Stimulated activated CD4-positive, alpha-beta T cell treated with anti-CD3 and anti-CD28 coated beads, TNF-alpha, amount 100 ng/mL, for 4 hours (primary cell): ENCODE measurements around the gene RNF11.
"Not testable (repeated sequence)": the region's sequence is repeated elsewhere in the genome, so short reads cannot be mapped to it uniquely, and the experiment has no call there.

ENCODE experiments used
- DNase-seq, 3 experiments: peaks; one replicate each; pipeline ENCODE4 v3.0.0-alpha.2; 2020; ENCODE audit warnings: low read depth in 3 of 3

The RNF11 gene

GRCh38 chr1:51235673-51236530 is at the start of gene RNF11:
RNF11 (plus strand) TSS chr1:51236273; CDS start chr1:51236757, 484 bp downstream.
- peak; percentile 83 to 86 (median 84) for DNase-seq

DNA sequence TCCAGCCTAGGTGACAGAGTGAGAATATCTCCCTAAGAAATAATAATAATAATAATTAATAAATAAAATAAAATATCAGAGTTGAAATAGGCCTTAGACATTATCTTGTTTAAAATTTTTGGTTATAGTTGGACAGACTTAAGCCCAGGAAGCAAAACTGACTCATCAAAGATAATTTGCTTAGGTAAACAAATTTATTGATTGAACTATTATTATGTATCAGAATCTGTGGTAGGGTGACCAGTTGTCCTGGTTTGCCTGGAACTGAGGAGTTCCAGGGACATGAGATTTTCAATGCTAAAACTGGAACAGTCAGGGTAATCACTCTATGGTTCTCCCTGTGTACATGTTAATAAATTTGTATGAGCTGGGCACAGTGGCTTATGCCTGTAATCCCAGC is 47.8 kb upstream of the RNF11 start:
- DNase-seq = no peak

DNA sequence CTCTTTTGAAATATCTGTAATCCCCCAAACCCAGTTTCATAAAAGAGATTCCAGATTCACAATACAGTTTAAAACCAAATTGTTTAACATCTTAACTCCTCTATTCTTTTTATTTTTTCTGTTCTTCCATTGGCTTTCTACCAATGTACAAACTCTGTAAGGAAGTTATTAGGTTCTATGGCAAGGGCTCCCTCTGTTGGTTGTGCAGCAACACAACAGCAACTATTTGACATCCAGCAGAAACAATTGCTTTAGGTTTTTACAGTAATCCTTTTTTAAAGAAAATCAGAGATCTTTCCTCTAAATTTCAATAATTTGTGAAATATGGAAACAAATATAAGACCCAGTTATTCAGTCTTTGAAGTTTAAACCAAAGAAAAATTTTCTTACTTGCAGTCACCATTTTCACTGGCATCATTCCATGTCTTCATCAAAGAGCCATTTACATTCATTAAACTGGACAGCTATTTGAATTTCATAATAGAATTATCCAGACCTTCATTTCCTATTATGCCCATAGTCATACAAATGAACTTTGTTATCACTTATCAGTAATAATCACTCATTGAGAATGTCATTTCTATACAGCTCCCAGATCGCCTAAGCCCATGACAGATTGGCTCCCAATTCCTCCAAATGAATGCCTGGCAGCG is 46.5 kb upstream of the RNF11 start:
- DNase-seq = peak in 1 of 3 experiments; percentile 25

DNA sequence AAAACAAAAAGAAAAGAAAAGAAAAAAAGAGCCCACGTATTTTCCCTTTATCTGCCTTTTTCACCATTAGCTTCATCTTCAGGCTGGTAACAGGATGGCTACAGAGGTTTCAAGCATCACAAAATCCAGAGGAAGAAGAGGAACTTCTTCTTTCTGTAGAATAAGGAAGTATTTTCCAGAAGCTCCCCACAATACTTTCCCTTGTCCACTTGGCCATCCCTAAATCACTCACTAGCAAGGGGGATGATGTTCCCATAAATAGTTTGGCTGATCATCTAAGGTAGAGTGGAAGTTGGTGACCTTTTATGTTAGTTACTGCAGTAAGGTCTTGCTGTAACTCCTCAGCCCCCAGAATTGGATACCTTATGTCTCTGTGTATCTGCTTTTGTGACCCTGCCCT is 45.1 kb upstream of the RNF11 start:
- DNase-seq = no peak

- DNase-seq = peak; percentile 4 to 19 (median 7)
Observed at GRCh38 chr1:51192213-51192843, 43.7 kb upstream of the RNF11 start.

- no peak for DNase-seq
Observed at GRCh38 chr1:51193564-51193963, 42.5 kb upstream of the RNF11 start.

- no peak for DNase-seq
Observed at GRCh38 chr1:51203121-51203873, 32.8 kb upstream of the RNF11 start.

GRCh38 chr1:51203874-51204245 is 32.2 kb upstream of the RNF11 start:
- DNase-seq = no peak

- no peak for DNase-seq
Observed at GRCh38 chr1:51210055-51210454, 26.0 kb upstream of the RNF11 start.

GRCh38 chr1:51210676-51211075 is 25.4 kb upstream of the RNF11 start:
- DNase-seq = no peak

- DNase-seq = no peak
Observed at GRCh38 chr1:51214615-51215131, 21.4 kb upstream of the RNF11 start.

GRCh38 chr1:51215169-51215568 is 20.9 kb upstream of the RNF11 start:
- no peak for DNase-seq

GRCh38 chr1:51216631-51217030 is 19.4 kb upstream of the RNF11 start:
- no peak for DNase-seq

GRCh38 chr1:51217101-51217500 is 19.0 kb upstream of the RNF11 start:
- no peak for DNase-seq

- no peak for DNase-seq
Observed at GRCh38 chr1:51218570-51218969, 17.5 kb upstream of the RNF11 start.

- DNase-seq = no peak
Observed at GRCh38 chr1:51219022-51219421, 17.1 kb upstream of the RNF11 start.

GRCh38 chr1:51221529-51221928 is 14.5 kb upstream of the RNF11 start:
- not testable (repeated sequence) for DNase-seq

DNA sequence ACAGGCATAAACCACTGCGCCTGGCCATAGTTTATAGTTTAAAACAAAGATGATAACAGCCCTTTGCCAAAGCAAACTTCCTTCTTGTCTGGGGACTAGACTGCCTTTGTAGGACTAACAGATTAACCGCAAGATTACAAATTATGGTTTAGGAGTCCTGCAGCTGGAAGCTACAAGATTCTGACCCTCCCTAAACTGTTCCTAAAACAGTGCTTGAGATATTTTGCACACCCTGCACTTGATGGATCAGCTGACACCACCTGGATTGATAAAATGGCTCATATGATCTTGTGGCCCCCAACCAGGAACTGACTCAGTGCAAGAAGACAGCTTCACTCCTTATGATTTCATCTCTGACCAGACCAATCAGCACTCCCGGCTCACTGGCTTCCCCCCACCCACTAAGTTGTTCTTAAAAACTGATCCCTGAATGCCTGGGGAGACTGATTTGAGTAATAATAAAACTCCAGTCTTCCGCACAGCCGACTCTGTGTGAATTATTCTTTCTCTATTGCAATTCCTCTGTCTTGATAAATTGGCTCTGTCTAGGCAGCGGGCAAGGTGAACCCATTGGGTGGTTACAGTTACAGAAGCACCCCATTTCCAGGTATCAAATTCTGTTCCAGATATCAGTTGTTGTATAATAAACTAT is 13.8 kb upstream of the RNF11 start:
- no peak for DNase-seq

DNA sequence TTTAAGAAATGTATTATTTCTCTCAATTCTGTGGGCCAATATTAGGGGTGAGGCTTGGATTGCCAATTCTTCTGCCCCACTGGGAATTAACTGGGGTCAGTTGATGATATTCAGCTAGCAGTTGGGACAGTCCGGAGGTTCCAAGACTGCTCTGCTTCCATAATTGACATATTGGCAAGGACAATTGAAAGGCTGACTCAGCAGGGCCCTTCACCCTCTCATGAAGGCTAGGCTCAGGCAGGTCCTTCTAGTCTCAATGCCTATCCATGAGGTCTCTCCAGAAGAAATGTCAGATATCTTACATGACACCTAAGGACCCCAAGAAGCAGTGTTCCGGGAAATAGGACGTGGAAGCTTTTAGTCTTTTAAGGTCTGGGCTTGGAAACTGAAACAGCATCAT is 13.3 kb upstream of the RNF11 start:
- DNase-seq = no peak

GRCh38 chr1:51224255-51224654 is 11.8 kb upstream of the RNF11 start:
- no peak for DNase-seq

GRCh38 chr1:51227231-51227960 is 8.7 kb upstream of the RNF11 start:
- not testable (repeated sequence) for DNase-seq
